Measurements from ENCODE around the gene PNLIPRP1.

DNA sequence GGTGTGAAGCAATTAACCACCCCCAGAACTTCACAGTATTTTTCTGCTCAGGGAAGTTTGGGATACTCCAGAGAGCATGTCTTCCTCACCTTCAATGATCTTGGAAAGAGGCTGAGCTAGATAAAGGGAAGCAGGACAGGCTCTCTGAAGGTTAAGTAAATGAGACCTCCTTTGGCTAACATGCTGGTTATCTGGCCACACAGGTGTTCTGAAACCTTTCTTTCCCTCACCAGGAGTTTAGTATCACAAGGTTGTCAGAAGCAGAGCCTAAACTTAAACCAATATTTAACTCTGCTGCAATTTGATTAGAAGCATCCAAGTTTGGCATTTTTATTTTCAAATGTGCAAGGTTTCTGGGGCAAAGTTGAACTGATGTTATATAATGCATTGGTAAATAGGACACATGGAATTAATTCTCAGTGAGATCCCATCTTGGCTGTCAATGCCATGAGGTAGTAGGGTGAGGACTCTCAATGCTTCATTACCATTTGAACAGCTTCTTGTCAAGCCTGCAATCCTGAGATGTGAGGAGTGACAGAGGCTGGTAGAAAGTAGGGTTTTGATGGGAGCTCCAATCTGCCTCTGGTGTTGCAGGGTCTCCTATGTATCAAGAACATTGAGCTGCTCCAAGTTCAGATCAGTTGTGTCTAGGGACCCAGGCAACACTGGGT, 48.6 kb upstream of the PNLIPRP1 start:
- TF ChIP-seq BACH2 (CRISPR knock-in tag; IDR thresholded peaks at IDR 0.05; ENCODE audit: borderline replicate concordance) (no peak), ISL1 (CRISPR knock-in tag; IDR thresholded peaks at IDR 0.05) (no peak), ZFP30 (CRISPR knock-in tag; IDR thresholded peaks at IDR 0.05) (no peak), ESRRG (CRISPR knock-in tag; IDR thresholded peaks at IDR 0.05) (no peak)
- TF ChIP-seq, protein P1, sequence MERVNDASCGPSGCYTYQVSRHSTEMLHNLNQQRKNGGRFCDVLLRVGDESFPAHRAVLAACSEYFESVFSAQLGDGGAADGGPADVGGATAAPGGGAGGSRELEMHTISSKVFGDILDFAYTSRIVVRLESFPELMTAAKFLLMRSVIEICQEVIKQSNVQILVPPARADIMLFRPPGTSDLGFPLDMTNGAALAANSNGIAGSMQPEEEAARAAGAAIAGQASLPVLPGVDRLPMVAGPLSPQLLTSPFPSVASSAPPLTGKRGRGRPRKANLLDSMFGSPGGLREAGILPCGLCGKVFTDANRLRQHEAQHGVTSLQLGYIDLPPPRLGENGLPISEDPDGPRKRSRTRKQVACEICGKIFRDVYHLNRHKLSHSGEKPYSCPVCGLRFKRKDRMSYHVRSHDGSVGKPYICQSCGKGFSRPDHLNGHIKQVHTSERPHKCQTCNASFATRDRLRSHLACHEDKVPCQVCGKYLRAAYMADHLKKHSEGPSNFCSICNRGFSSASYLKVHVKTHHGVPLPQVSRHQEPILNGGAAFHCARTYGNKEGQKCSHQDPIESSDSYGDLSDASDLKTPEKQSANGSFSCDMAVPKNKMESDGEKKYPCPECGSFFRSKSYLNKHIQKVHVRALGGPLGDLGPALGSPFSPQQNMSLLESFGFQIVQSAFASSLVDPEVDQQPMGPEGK (CRISPR knock-in tag; IDR thresholded peaks at IDR 0.05; ENCODE audit: borderline replicate concordance): no peak
- TF ChIP-seq, protein P2, sequence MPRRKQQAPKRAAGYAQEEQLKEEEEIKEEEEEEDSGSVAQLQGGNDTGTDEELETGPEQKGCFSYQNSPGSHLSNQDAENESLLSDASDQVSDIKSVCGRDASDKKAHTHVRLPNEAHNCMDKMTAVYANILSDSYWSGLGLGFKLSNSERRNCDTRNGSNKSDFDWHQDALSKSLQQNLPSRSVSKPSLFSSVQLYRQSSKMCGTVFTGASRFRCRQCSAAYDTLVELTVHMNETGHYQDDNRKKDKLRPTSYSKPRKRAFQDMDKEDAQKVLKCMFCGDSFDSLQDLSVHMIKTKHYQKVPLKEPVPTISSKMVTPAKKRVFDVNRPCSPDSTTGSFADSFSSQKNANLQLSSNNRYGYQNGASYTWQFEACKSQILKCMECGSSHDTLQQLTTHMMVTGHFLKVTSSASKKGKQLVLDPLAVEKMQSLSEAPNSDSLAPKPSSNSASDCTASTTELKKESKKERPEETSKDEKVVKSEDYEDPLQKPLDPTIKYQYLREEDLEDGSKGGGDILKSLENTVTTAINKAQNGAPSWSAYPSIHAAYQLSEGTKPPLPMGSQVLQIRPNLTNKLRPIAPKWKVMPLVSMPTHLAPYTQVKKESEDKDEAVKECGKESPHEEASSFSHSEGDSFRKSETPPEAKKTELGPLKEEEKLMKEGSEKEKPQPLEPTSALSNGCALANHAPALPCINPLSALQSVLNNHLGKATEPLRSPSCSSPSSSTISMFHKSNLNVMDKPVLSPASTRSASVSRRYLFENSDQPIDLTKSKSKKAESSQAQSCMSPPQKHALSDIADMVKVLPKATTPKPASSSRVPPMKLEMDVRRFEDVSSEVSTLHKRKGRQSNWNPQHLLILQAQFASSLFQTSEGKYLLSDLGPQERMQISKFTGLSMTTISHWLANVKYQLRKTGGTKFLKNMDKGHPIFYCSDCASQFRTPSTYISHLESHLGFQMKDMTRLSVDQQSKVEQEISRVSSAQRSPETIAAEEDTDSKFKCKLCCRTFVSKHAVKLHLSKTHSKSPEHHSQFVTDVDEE (CRISPR knock-in tag; IDR thresholded peaks at IDR 0.05): no peak

Measured in SK-N-SH treated with all-trans-retinoic acid at 6 μM for 48 hours (cell line).